WTC11 (cell line): ENCODE results near the gene SLCO4A1.

Source experiments
- AFF4 ChIP-seq: sonication (generic); formaldehyde crosslinking; IDR thresholded peaks from 2 replicates; pipeline ENCODE4 v1.8.1; 2023; ENCODE audit warnings: mild to moderate bottlenecking, missing genetic modification reagents, borderline replicate concordance
- ATF2 ChIP-seq: sonication (generic); formaldehyde crosslinking; IDR thresholded peaks from 2 replicates; pipeline ENCODE4 v1.8.1; 2022; ENCODE audit warnings: low read depth, missing genetic modification reagents, borderline replicate concordance
- CTCF ChIP-seq: fragments of 200-600 bp; IDR thresholded peaks from 2 replicates; pipeline ENCODE4 v1.8.0; 2022; ENCODE audit warnings: antibody characterized with exemption
- E2F4 ChIP-seq: sonication (generic); formaldehyde crosslinking; IDR thresholded peaks from 2 replicates; pipeline ENCODE4 v1.8.1; 2022; ENCODE audit warnings: low read depth, mild to moderate bottlenecking, moderate library complexity, missing genetic modification reagents, borderline replicate concordance
- JUN ChIP-seq: sonication (generic); formaldehyde crosslinking; IDR thresholded peaks from 2 replicates; pipeline ENCODE4 v1.8.0; 2023; ENCODE audit warnings: mild to moderate bottlenecking, missing genetic modification reagents
- MLX ChIP-seq: sonication (generic); formaldehyde crosslinking; IDR thresholded peaks from 2 replicates; pipeline ENCODE4 v1.8.1; 2023; ENCODE audit warnings: mild to moderate bottlenecking, missing genetic modification reagents, moderate library complexity
- PREB ChIP-seq: sonication (generic); formaldehyde crosslinking; IDR thresholded peaks from 2 replicates; pipeline ENCODE4 v1.8.1; 2022; ENCODE audit warnings: mild to moderate bottlenecking, missing genetic modification reagents, moderate library complexity, borderline replicate concordance
- TP53 ChIP-seq: sonication (generic); formaldehyde crosslinking; IDR thresholded peaks from 2 replicates; pipeline ENCODE4 v1.8.1; 2023; ENCODE audit warnings: mild to moderate bottlenecking, missing genetic modification reagents

- TF ChIP-seq AFF4 (CRISPR knock-in tag) (no peak), CTCF (no peak), E2F4 (CRISPR knock-in tag) (no peak), TP53 (CRISPR knock-in tag) (no peak), JUN (CRISPR knock-in tag) (no peak), MLX (CRISPR knock-in tag) (no peak), PREB (no peak), ATF2 (CRISPR knock-in tag) (no peak)
These were observed 4.7 kb upstream of the SLCO4A1 start for GRCh38 chr20:62637521-62638054.
